ENCODE measurements around the gene SHISA7. TPM values are rescaled to one million over a fixed set of nuclear protein-coding genes. Genes with fewer than 3 reads are reported as not detected.

The SHISA7 gene
- total RNA-seq, 3 donors from 2014 or later (not counting 1 experiment from before 2014, with no cell fraction given): not detected

GRCh38 chr19:55440411-55441105 is 2.5 kb downstream of the SHISA7 start:
- WGBS (ENCODE audit: insufficient coverage): 16% methylated on average over 39 of the region's 39 CpGs
- intact Hi-C loops (cut with micrococcal nuclease): no loop called here
- DNase-seq: peak in 1 of 2 donors; percentile 42
- Mint-ChIP-seq H3K4me1 (peaks cover 11 to 31% of the 10 kb centered on the region in 2 donors), H3K9me3 (no peaks in the 10 kb centered on the region), H3K4me3 (peak overlapping the region; percentile 25), H3K27ac (no peak overlapping the region), H3K36me3 (peaks cover 8% of the 10 kb centered on the region), H3K27me3 (ENCODE audit: low read depth in 2 of 2) (peaks cover 59 to 64% of the 10 kb centered on the region in 2 donors)
- H3K4me3 ChIP-seq (ENCODE audit: low read length): no peak overlapping the region
- no peaks in the 10 kb centered on the region for H3K9me3 ChIP-seq (ENCODE audit: control insufficient read depth, insufficient read depth, low read length)
- peaks cover 22% of the 10 kb centered on the region for H3K4me1 ChIP-seq (ENCODE audit: control insufficient read depth, insufficient read depth, low read length)
- no peaks in the 10 kb centered on the region for H3K36me3 ChIP-seq (ENCODE audit: control insufficient read depth, insufficient read depth, low read length)
- no peak overlapping the region for H3K27ac ChIP-seq (ENCODE audit: low read length)
- H3K27me3 ChIP-seq (ENCODE audit: control insufficient read depth, insufficient read depth, low read length): peaks cover 48% of the 10 kb centered on the region
- ATAC-seq: peak; percentile 52 to 73 (median 66)
- TF ChIP-seq CTCF (IDR thresholded peaks at IDR 0.05): no peak

- H3K4me1 Mint-ChIP-seq: peaks cover 11 to 31% of the 10 kb centered on the region in 2 donors
- no peaks in the 10 kb centered on the region for H3K36me3 ChIP-seq (ENCODE audit: control insufficient read depth, insufficient read depth, low read length)
- 80% methylated on average over 5 of the region's 5 CpGs for WGBS (ENCODE audit: insufficient coverage)
- H3K36me3 Mint-ChIP-seq: peaks cover 8% of the 10 kb centered on the region
- no peaks in the 10 kb centered on the region for H3K9me3 ChIP-seq (ENCODE audit: control insufficient read depth, insufficient read depth, low read length)
- DNase-seq: no peak
- peaks cover 39% of the 10 kb centered on the region for H3K27me3 ChIP-seq (ENCODE audit: control insufficient read depth, insufficient read depth, low read length)
- peaks cover 48 to 53% of the 10 kb centered on the region in 2 donors for H3K27me3 Mint-ChIP-seq (ENCODE audit: low read depth in 2 of 2)
- intact Hi-C loops (cut with micrococcal nuclease): no loop called here
- ATAC-seq: no peak
- no peak overlapping the region for H3K4me3 ChIP-seq (ENCODE audit: low read length)
- no peak overlapping the region for H3K4me3 Mint-ChIP-seq
- no peak overlapping the region for H3K27ac Mint-ChIP-seq
- peaks cover 22% of the 10 kb centered on the region for H3K4me1 ChIP-seq (ENCODE audit: control insufficient read depth, insufficient read depth, low read length)
- H3K9me3 Mint-ChIP-seq: no peaks in the 10 kb centered on the region
- H3K27ac ChIP-seq (ENCODE audit: low read length): no peak overlapping the region
- no peak for TF ChIP-seq CTCF (IDR thresholded peaks at IDR 0.05)
Measured at GRCh38 chr19:55439052-55439451, 4.0 kb downstream of the SHISA7 start.

GRCh38 chr19:55437410-55437809 is 5.7 kb downstream of the SHISA7 start:
- H3K9me3 ChIP-seq (ENCODE audit: control insufficient read depth, insufficient read depth, low read length): no peaks in the 10 kb centered on the region
- H3K36me3 ChIP-seq (ENCODE audit: control insufficient read depth, insufficient read depth, low read length): no peaks in the 10 kb centered on the region
- 4% methylated on average over 17 of the region's 17 CpGs for WGBS (ENCODE audit: insufficient coverage)
- DNase-seq: peak in 1 of 2 donors; percentile 49
- H3K4me3 ChIP-seq (ENCODE audit: low read length): no peak overlapping the region
- no peak for TF ChIP-seq CTCF (IDR thresholded peaks at IDR 0.05)
- peak in 2 of 3 donors; percentile 53 to 60 for ATAC-seq
- H3K27ac ChIP-seq (ENCODE audit: low read length): no peak overlapping the region
- peaks cover 11 to 25% of the 10 kb centered on the region in 2 donors for H3K4me1 Mint-ChIP-seq
- H3K4me3 Mint-ChIP-seq: no peak overlapping the region
- peaks cover 8% of the 10 kb centered on the region for H3K36me3 Mint-ChIP-seq
- peaks cover 38% of the 10 kb centered on the region for H3K27me3 ChIP-seq (ENCODE audit: control insufficient read depth, insufficient read depth, low read length)
- no peaks in the 10 kb centered on the region for H3K9me3 Mint-ChIP-seq
- H3K27ac Mint-ChIP-seq: no peak overlapping the region
- intact Hi-C loops (cut with micrococcal nuclease): no loop called here
- peaks cover 36 to 47% of the 10 kb centered on the region in 2 donors for H3K27me3 Mint-ChIP-seq (ENCODE audit: low read depth in 2 of 2)
- H3K4me1 ChIP-seq (ENCODE audit: control insufficient read depth, insufficient read depth, low read length): peaks cover 22% of the 10 kb centered on the region

Measured in natural killer cell (primary cell).